VCaP (cell line): ENCODE results near the gene USP49.

Experiments used
- H3K27ac ChIP-seq: fragments of 450-650 bp; 2 replicates; pipeline ENCODE4 v1.5.1; 2017
- CTCF ChIP-seq: fragments of 450-650 bp; conservative IDR thresholded peaks from 2 replicates; pipeline ENCODE4 v1.5.1; 2017; ENCODE audit warnings: mild to moderate bottlenecking, moderate library complexity

USP49 gene

GRCh38 chr6:41777551-41778285, 117.5 kb downstream of the USP49 start:
- TF ChIP-seq CTCF, result no peak
- no peak overlapping the region for H3K27ac ChIP-seq

GRCh38 chr6:41775293-41775882, 119.8 kb downstream of the USP49 start:
- H3K27ac ChIP-seq, result no peak overlapping the region
- TF ChIP-seq CTCF, result no peak

- no peak overlapping the region for H3K27ac ChIP-seq
- no peak for TF ChIP-seq CTCF
These were observed 120.3 kb downstream of the USP49 start for GRCh38 chr6:41774841-41775240.

GRCh38 chr6:41771058-41771983, 123.9 kb downstream of the USP49 start:
- no peak for TF ChIP-seq CTCF
- no peak overlapping the region for H3K27ac ChIP-seq

GRCh38 chr6:41770381-41771057, 124.7 kb downstream of the USP49 start:
- no peak overlapping the region for H3K27ac ChIP-seq
- no peak for TF ChIP-seq CTCF

GRCh38 chr6:41769376-41769775, 125.8 kb downstream of the USP49 start:
- TF ChIP-seq CTCF, result no peak
- H3K27ac ChIP-seq, result peak overlapping the region; percentile 89
